GM19240 (cell line): ENCODE data around the gene RTN4RL1.
A peak's percentile ranks its signal among the peaks of the same experiment; 100 is the strongest.

ENCODE experiments used
- DNase-seq: peaks from one replicate; pipeline ENCODE4 v3.0.0; 2011; ENCODE audit warnings: low spot score; ENCODE audit not compliant: insufficient read length

RTN4RL1 gene

GRCh38 chr17:2059547-2060384 lies 34.6 kb upstream of the RTN4RL1 start:
- DNase-seq = no peak

DNA sequence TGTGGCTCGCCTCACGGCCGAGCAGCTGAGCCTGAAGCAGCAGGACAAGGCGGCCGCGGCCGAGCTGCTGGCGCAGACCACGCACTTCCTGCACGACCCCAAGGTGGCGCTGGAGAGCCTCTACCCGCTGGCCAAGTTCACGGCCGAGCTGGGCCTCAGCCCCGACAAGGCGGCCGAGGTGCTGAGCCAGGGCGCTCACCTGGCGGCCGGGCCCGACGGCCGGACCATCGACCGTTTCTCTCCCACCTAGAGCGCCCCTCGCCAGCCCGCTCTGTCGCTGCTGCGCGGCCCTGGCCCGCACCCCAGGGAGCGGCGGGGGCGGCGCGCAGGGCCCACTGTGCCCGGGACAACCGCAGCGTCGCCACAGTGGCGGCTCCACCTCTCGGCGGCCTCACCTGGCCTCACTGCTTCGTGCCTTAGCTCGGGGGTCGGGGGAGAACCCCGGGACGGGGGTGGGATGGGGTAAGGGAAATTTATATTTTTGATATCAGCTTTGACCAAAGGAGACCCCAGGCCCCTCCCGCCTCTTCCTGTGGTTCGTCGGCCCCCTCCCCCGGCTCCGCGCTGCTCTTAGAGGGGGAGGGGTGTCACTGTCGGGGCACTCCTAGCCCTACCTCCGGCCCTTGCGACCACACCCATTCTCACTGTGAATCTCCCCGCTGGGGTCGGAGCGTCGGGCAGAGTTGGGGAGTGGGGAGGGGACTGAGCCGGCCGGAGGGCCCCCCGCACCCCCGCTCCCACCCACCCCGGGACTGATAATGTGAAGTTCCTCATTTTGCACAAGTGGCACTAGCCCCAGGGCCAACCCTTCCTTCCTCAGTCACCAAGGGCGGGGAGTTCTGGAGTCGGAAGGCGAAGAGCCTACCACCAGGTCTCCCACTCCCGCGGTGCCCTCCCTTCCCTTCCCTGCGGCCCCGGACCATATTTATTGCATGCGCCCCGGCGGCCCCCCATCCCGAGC lies 33.7 kb upstream of the RTN4RL1 start:
- DNase-seq = peak; percentile 55

DNA sequence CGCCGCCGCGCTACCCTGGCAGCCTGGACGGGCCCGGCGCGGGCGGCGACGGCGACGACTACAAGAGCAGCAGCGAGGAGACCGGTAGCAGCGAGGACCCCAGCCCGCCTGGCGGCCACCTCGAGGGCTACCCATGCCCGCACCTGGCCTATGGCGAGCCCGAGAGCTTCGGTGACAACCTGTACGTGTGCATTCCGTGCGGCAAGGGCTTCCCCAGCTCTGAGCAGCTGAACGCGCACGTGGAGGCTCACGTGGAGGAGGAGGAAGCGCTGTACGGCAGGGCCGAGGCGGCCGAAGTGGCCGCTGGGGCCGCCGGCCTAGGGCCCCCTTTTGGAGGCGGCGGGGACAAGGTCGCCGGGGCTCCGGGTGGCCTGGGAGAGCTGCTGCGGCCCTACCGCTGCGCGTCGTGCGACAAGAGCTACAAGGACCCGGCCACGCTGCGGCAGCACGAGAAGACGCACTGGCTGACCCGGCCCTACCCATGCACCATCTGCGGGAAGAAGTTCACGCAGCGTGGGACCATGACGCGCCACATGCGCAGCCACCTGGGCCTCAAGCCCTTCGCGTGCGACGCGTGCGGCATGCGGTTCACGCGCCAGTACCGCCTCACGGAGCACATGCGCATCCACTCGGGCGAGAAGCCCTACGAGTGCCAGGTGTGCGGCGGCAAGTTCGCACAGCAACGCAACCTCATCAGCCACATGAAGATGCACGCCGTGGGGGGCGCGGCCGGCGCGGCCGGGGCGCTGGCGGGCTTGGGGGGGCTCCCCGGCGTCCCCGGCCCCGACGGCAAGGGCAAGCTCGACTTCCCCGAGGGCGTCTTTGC lies 32.8 kb upstream of the RTN4RL1 start:
- DNase-seq = no peak

- no peak for DNase-seq
Observed at GRCh38 chr17:2057175-2057759, 32.1 kb upstream of the RTN4RL1 start.

DNA sequence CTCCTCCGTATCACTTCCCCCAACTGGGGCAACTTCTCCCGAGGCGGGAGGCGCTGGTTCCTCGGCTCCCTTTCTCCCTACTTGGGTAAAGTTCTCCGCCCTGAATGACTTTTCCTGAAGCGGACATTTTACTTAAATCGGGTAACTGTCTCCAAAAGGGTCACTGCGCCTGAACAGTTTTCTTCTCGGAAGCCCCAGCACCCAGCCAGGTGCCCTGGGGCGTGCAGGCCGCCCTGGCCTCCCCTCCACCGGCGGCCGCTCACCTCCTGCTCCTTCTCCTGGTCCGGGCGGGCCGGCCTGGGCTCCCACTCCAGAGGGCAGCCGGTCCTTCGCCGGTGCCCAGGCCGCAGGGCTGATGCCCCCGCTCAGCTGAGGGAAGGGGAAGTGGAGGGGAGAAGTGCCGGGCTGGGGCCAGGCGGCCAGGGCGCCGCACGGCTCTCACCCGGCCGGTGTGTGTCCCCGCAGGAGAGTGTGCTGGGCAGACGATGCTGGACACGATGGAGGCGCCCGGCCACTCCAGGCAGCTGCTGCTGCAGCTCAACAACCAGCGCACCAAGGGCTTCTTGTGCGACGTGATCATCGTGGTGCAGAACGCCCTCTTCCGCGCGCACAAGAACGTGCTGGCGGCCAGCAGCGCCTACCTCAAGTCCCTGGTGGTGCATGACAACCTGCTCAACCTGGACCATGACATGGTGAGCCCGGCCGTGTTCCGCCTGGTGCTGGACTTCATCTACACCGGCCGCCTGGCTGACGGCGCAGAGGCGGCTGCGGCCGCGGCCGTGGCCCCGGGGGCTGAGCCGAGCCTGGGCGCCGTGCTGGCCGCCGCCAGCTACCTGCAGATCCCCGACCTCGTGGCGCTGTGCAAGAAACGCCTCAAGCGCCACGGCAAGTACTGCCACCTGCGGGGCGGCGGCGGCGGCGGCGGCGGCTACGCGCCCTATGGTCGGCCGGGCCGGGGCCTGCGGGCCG lies 31.4 kb upstream of the RTN4RL1 start:
- peak; percentile 55 for DNase-seq

GRCh38 chr17:2055292-2056205 lies 30.4 kb upstream of the RTN4RL1 start:
- no peak for DNase-seq

DNA sequence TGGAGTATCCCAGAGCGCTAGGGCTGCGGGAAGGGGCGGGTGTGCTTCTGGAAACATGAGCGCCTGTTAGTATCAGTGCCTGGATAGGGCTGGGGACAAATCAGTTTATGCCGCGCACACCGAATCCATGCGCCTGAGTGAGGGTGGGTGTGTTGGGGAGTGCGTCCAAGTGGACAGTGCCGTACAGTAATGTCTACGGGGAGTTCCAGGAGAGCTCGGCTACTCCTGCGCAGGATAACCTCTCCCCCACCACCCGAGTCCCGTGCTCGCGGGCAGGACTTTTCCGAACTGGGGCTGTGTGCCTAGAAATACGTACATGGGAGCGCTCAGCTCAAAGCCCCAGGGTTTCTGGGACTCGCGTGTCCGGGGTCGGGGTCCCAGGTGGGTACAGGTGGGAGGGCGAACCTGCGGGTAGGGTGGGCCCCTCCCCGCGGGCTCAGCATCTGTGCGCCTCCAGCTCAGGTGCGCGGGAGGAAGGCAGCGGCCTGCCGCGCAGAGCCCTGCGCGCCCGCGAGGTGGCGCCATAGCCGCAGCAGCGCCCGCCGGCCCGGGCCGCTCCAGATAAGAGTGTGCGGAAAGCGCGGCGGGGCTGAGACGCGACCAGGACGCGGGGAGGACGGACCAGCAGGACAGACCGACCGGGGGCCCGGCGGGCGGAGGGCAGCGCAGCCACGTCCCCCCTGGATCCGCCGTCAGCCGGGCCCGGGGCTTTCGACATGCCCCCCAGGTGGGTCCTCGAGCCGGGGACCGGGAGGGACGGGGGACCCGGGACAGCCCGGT lies 29.6 kb upstream of the RTN4RL1 start, which contains the start of gene HIC1:
HIC1 (plus strand) TSS at position 592 of the 780 bp plus-strand sequence. CDS start 1,588 bp downstream, outside the sequence.
- peak; percentile 78 for DNase-seq

- no peak for DNase-seq
Observed at GRCh38 chr17:2054262-2054511, 29.1 kb upstream of the RTN4RL1 start.

GRCh38 chr17:2053380-2054261 lies 28.5 kb upstream of the RTN4RL1 start:
- DNase-seq = no peak

GRCh38 chr17:2051933-2052559 lies 26.9 kb upstream of the RTN4RL1 start:
- no peak for DNase-seq

- DNase-seq = no peak
Observed at GRCh38 chr17:2051061-2051932, 26.2 kb upstream of the RTN4RL1 start.

DNA sequence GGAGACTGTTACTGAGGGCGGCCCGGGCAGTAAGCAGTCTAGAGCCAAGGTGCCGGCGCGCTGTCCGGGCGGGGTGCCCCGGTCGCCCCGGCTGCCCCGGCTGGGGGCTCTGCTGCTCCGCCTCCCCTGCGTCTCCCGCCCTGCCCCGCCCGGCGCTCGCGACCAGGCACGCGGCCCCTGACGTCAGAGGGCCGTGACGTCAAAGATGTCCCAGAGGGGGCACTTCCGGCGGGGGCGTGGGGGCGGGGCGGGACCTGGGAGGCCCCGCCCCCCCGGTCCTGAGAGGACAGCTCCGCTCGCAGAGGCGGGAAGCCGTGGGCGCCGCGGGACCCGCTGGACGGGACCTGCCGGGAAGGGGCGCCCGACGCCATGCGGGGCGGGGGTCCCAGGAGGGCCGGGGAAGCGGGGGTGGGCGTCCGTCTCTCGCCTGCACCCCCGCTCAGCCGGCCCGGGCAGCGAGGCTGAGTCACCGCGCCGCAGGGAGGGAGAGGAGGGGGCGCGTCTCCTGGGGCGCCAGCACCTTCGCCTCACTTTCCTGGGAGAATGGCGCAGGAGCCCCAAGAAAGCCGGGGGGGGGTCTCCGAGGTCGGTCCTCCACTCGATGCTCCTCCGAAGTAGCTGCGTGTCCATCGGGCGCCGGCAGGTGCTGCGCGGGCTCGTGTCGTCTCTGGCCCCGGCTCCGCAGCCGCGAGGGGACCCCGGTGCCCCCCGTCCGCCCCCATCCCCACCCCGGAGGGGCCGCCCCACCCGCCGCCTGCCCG lies 25.3 kb upstream of the RTN4RL1 start:
- no peak for DNase-seq

DNA sequence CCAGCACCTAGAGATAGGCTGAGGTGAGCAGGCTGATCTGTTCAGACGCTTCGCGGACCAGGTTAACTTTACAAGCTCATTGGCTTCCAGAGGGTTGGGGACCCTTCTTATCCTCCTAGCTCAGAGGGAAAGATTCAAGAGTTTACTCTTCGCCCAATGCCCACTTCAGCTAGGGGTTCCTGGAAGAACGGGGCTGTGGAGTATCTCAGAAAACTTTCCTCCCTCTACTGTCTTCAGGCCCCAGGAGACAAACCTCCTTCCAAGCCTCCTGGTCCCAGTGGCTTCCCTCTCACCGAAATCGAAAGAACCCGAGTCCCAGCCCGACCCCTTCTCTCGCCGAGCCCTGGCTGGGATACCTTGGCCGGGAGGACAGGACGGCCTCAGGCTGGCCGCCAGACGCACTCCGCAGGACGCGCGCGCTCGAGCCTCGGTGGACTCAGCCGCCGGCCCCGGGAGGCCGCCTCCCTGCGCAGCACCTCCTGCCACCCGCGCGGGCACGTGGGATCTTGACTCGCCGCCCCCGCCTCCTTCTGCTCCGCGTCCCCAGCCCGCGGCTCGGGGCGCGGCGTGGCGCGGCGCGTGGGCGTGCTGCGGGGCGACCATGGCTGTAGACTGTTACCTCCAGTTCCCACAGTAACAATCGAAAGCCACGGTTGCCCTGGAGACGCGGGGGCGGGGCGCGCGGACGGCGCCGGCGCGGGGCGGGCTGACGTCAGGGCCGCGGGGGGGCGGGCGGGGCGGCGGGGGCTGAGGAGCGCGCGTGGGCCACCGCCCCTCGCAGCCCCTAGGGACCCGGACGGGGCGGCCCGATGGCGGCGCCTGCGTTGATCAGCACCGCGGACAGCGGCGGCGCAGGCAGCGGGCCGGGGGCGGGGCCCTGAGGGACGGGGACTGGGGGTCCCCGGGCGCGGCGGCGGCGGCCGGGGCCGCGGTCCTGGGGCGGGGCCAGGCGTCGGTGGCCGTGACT lies 24.5 kb upstream of the RTN4RL1 start:
- DNase-seq = peak; percentile 61

DNA sequence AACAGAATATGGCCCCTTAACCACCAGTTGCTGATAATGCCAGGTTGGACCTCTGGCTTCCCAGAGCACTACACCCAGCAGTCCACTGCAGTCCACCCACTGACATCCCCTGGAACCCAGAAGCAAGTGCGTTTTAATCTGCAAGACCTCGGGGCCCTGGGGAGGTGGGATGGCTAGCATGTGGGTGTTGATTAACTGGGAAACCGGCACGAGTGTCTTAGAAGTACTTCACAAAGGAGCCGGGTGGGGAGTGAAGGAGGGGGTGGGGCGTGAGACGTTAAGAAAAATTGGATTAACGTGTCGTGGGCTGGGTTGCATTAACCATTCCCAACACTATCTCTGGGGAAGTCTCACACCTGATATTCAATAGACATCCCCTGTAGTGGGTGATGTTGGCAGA lies 23.7 kb upstream of the RTN4RL1 start:
- DNase-seq = no peak
